GM19239 (cell line): ENCODE results near the gene FAM120B.

ENCODE experiments used
- DNase-seq: peaks from one replicate; pipeline ENCODE4 v3.0.0; 2011; ENCODE audit warnings: low spot score; ENCODE audit not compliant: insufficient read length
- FAIRE-seq: peaks from 2 replicates; lab custom pipeline; 2011; peaks lifted over from hg19 to GRCh38; lab: Jason Lieb, UNC

The FAM120B gene

DNA sequence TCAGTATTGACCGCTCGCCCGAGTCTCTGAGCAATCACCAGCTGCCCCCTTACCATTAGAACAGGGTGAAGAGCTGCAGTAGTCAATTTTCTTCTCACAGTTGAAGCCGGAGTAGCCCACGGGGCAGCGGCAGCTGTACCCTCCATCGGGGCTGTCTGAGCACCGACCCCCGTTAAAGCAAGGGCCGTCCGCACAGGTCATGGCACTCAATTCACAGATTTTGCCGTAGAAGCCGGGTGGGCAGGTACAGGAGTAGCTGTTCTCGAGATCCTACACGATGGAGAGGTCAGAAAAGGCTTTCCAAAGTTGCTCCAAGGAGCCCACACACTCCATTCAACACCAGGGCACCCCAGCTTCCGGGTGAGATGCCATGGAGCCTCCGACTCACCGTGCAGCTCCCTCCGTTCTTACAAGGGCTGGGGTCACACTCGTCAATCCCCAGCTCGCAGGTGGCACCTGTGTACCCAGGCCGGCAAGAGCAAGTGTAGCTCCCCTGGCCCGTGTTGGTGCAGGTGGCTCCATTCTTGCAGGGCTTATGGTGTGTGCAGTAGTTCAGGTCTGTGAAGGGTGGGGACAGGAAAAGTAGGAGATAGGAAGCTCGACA is 21.6 kb upstream of the FAM120B start:
- FAIRE-seq (no peak), DNase-seq (no peak)

DNA sequence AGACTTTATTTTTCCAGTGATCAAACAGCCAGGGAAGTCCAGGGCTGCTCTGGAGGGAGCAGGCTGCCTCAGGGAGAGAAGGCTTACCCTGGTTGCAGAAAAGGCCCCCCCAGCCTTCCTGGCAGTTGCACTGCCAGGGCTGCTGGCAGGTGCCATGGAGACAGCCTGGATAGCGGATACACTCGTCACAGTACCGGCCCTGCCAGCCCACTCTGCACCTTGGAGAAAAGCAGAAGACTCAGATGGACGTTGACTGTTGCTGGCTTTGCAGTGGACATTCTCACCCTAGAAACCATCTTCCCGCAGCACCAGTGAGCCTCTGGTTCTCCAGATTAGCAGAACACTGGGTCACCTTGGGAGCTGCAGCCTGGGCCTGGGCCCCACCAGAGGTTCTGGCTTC is 21.1 kb upstream of the FAM120B start:
- DNase-seq (no peak), FAIRE-seq (no peak)

DNA sequence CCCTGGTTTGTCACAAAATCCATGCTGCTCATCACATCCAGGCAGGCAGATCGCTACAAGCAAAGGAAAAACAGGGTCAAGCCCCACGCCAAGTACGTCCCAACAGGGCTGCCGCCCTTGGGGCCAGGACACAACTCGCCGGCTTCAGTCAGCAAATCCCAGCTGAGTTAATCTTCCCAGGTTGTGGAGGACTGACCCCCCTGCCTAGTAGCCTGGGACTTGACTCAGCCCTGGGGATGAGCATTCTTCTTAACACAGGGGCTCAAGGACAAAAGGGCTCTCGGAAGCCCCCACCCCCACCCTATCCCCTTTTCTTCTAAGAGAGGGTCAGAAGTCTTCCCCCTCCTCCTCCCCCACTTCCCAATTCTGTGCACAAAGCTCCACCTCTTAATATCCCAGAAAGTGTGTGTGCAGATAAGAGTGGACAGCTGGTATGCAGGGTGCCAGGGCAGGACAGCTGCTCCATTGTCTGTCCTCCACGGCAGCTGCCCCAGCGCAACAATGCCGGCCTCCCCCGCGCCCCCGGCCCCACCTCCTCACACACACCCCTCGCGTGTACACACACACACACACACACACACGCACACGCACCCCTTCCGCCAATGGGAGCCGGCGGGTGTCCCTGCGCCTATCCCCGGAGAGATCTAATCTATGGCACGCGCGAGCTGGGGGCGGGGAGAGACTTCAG is 20.2 kb upstream of the FAM120B start:
- DNase-seq, result no peak
- no peak for FAIRE-seq

DNA sequence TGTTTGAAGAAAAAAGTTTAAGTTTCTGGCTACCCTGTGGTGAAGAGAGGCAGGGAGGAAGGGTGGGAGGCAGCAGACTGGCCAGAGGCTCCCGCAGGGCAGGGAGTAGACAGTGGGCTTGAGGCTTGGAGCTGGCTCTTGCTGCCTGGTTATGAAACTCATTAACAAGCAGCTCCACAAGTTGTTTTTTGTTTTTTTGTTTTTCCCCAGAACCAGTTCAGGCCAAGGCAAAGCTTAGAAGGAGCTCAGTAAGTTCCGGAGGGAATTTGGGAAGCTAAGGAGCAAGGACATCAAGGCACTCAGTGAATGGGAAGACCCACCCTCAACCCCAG is 19.7 kb upstream of the FAM120B start:
- FAIRE-seq (no peak), DNase-seq (no peak)

DNA sequence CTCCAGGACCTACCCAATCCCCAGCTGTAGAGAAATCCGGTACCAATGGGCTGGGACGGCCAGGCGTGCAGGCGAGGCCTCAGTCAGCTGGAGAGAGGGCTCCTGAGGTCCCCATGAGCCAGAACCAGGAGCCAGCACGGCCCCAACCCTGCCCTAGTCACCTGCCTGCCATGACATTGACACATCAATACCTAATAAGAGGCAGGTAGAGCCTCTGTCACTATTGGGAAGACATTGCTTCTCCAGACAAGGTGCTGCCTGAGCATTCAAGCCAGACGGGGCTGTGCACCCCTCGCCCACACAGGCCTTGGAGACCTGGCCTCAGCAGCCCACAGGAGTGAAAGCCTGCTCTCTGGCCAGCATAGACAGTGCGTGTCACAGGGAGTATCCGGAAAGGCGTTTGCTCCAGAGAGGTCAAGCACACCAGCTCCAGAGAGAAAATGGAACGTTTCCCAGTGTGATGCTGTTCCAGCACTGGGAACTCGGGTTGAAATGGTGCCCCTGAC is 19.1 kb upstream of the FAM120B start:
- no peak for DNase-seq
- FAIRE-seq, result no peak

DNA sequence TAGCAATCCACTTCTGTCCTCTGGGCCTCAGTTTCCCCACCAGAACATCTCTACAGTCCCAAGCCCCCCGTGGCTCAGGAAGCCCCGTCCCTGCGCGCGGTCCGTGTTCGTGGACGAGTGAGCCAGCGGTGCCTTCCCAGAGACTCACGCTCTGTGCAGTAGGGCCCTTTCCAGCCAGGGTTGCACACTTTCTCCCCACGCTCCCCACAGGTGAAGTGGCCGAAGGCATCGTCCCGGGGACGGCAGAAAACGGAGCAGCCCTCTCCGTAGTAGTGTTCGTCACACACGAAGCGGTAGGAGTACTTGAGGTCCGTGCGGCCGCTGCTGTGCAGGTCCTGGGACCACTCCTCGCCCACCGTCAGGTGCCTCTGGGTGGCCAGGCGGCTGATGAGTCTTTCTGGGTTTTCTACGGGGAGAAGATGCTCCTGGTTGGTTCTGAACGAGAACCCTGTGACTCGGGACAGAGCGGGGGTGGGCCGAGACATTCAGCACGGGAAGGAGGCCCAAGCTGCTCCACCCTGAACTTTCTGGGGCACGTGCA is 18.4 kb upstream of the FAM120B start:
- DNase-seq (no peak), FAIRE-seq (no peak)

DNA sequence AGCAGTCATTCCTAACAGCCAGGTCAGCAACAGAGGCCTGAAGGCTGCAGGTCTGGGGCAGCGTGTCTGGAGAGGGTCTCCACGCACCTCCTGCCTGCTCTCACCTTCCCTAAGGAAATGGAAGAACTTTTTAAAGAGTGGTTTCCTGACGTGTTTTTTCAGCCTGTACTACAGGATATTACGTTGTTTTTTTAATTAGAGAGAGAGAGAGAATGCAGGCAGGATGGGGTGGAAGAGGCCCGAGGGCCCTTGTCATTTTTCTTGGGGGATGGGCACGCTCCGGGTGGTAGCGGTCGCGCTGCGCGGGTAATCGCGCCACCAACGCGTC is 17.7 kb upstream of the FAM120B start:
- no peak for FAIRE-seq
- no peak for DNase-seq

DNA sequence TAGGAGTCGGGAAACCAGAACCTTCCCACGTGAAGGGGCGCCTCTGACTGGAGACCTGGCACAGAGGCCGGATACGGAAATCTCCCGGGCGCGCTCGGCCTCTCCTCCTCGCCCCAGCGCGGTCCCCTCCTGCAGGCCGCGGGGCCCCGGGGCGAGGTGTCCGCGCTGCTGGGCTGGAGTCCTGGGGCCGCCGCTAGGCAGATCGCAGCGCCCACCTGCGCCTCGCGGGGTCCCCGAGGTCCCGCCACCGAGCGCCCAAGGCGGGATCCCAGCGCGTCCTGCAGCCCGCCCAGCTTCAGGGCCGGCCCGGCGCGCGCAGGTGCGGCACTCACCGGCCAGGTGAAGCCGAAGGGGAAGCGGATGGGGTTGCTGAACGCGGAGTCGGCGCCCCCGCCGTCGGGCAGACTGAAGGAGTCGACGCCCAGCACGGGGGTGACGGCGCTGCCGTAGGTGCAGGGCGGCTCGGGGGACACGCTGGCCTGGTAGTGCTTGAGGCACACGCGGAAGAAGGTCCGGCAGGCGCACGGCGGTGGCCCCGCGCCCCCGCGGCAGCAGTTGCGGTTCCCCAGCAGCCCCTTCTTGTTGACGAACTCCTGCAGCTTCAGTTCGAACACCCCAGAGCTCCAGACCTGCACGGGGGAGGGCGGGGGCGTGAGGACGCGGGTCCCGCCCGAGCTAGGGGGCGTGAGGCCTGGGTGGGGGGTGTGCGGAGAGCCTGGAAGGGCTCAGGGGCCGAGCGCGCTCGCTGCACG is 17.2 kb upstream of the FAM120B start:
- DNase-seq (no peak), FAIRE-seq (no peak)

DNA sequence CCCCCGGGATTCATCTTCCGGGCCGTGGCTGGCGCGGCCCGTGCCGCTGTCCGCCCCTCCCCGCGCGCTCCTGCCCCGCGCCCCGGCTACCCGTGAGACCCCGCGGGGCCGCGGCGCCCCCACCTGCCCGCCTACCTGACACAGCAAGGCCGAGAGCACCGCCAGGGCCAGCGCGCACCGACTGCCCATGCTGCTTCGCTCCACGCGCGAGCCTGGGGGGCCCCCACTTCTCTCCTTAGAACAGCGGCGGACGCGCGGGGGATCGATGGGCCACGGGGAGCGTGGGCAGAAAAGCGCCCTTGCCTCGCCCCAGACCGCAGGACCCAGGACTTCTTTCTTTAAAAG is 16.6 kb upstream of the FAM120B start:
- DNase-seq (no peak), FAIRE-seq (no peak)

DNA sequence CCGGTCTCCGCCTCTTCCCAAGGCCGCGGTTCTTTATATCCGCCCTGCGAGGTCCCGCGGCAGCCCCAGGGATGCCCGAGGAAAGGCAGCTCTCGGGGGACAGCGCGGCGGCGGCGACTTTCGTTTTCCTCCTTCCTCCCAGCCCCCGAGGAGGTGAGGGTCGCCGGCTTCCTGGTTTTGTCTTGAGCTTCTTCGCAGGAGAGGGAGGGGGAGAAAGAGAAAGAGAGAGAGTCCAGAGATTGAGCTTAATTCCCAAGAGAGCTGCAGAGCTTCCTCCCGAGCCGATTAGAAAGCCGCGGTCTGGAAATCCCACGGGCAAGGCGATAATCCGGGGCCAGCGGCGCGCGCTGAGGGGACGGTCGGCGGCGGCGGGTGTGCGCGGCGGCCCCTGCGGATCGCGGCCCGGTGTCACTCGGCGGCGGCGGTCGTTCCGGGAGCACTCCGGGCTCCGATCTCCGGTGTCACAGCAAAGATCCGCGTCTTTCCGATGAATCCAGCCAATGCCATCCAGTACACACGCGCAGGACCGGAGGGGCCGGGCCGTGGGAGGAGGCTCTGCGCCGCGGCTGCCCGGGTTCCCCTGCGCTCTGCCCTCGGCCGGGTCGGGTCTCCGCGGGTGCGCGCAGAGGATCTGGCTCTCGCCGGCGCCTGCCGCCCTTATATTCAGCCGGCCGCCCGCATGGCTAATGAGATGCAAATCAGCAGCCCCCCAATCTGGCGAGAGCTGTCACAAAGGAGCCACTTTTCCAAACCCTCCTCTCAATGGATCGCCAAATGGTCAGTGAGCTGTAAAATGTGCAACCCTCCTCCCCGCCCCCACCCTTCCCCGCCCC is 16.0 kb upstream of the FAM120B start, which contains the start of gene DLL1:
Gene DLL1 (minus strand): TSS at position 783 of the 833 bp plus-strand sequence. CDS start 939 bp downstream, outside the sequence.
- DNase-seq (no peak), FAIRE-seq (peak; percentile 61)

DNA sequence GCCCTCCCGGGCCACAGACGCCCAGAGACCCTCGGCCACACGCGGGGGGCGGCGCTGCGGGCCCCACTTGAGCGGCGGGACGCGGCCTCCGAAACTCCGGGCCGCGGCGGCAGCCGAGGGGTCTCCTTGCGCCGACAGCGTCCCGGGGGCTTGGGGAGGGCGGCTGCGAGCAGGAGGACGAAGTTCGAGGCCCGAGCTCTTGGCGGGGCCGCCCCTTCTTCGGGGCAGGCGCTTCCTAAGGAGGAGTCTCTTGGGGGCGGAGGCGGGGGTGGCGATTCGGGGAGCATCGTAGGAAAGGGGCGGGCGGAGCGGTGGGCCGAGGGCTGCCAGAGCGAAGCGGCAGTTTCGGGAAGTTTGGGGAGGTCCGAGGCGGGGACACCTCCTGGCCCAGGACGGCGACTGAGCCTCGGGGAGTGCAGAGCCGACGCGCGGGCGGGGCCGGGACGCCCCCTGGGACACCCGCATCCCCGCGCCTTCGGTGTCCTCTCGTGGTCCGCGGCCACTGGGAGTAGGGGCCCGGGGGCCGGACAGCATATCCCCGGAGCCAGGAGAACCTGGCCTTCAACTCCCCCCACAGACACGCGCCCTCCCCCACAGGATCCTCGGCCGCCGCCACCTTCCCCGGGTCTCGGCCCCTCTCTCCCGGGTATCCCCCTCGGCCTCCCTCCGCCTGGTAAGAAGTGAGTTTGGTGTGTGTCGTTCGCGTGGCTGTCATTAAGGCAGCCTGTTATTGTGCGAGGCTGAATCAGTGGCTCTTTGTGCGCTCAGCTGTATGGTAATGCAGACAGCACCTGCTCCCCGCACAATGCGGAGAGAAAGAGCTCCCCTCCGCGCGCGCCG is 15.1 kb upstream of the FAM120B start:
- DNase-seq, result no peak
- FAIRE-seq, result no peak

DNA sequence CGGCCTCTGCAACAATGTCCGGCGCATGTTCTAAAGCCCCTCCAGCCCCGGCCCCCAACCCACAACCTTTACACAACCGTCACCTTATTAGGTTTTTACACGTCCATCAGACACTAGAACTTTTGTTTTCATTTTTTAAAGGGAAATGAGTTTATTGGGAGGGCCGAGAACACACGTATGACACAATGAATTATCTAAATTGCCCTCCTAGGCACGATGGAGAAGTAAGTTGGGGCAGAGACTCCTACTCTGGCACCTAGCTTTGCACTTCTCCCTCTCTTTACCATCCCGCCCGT is 14.5 kb upstream of the FAM120B start:
- DNase-seq (no peak), FAIRE-seq (no peak)

DNA sequence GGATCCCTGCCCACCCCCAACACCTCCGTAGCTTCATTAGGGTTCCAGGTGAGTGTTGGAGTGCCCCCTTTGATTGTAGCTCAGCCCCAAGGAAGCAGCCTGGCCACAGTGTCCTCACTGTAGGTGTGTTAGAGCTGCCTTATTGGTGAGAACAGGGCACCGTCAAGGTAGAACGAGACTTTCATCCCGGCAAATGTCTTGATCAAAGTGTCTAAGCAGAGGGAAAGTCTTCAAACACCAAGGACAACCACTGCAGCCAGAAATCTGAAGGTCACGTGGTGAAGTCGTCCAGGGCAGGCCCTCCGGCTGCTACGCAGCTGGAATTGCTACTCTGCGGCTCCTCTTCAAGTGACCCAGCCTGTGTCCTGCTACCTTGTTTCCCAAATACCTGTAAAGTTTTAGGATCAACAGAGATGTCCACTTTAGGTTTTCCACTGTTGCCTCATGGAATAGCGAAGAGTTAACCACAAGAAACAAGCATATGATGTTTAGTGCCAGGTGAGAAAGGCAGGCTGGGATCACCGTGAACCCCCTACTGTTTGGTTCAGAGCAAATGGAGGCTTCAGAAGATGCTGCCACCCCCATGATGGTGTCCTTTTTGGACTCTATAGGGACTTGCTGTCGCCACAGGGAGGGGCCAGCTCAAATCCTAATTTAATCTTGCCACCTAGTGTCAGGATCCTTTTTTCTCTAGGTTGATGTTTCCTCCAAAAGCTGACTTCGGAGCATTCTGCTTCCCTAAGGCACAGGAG is 14.0 kb upstream of the FAM120B start:
- no peak for FAIRE-seq
- no peak for DNase-seq

DNA sequence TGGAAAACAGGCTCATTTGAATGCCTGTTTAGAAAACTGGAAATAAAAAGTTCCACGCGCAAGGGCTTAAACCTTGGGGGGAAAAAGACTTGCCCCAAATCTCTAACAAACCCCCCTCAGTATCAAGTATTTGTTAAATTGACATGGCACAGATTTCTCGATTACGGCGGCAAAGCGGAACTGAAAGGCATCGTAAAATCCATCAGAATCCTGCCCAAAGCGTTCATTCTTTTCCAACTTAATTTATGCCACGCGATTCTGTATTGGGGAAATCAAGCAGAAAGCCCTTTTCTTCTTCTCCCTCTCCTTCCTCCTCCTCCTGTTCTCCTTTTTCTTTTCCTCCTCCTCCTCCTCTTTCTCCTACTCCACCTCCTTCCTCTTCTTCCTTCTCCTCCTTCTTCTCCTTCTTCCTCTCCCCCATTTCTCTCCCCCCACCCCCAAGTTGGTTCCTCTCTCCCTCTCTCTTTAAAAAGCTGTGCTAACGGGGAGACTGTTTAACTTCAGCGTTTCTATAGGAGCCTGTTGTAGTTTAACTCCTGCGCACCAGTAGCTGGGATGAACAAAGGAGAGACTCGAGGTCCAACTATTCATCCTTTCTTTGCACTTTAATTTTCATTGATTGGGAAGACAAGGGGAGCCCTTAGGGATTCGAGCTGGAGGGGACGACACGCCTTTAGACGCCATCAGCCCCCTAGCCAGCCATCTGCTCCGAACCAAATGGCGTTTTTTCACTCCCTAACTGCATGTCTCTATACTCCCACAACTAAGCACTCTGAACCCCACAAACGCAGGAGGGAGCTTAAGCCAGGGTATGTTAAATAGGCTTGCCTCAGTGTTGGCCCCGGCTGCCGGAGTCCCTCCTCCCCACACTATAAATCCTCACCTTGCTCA is 13.0 kb upstream of the FAM120B start:
- DNase-seq (no peak), FAIRE-seq (no peak)

DNA sequence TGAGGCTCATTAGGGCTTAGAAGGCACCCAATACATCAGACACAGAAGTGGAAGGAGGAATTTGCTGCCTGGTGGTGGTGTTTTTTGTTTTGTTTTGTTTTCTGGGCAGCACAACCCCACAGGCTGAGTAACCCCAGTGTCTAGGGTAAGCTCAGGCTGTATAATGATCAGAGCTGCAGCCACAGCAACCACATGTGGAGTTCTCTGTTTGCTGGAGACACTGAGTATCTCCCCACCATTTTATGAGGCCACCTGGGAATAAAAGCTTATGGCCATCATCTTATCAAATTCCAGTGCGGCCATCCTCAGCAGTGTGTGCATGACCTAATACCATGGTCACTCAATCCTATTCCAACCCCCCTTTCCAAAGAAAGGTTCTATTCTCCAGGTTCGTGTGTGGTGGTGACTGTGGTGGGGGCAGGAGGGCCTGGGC is 12.2 kb upstream of the FAM120B start:
- FAIRE-seq (no peak), DNase-seq (no peak)

DNA sequence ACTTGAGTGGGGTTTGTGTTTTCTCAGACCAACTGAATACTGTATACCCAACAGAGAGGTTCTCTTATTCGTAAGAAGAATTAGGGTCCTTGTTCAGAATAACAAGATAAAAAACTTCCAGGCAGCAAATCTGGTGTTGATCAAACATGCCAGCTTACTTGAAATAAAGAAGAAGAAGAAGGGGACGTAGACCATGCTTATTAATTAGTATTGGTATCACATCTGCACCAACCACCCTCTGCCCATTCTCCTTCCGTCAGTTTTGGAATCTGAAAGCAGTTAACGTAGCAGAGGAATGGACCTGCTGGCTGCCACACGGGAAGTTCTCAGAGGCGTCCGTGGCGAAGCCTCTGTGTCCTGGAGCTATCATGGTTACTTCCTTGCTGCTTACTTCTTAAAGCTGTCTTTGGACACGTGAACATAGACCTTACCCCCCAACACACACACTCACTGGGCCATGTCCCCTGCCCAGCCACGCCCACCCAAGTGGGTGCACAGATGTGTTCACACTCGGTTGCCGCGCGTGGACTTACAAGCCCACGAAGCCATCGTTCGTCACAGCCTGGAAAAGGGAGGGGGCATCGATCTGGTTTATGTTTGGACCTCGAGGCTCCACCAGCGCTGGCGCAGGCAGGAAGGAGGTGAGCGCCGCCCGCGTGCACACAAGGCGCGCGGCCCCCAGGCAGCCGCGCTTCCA is 11.6 kb upstream of the FAM120B start:
- DNase-seq (no peak), FAIRE-seq (no peak)
